COLO829 (cell line): ENCODE results near the gene OR56A3.
"Not testable (repeated sequence)": the region's sequence is repeated elsewhere in the genome, so short reads cannot be mapped to it uniquely, and the experiment has no call there.

Experiments
- DNase-seq: peaks from one replicate; pipeline ENCODE4 v3.0.0; 2012; ENCODE audit warnings: low spot score

Gene OR56A3, protein sequence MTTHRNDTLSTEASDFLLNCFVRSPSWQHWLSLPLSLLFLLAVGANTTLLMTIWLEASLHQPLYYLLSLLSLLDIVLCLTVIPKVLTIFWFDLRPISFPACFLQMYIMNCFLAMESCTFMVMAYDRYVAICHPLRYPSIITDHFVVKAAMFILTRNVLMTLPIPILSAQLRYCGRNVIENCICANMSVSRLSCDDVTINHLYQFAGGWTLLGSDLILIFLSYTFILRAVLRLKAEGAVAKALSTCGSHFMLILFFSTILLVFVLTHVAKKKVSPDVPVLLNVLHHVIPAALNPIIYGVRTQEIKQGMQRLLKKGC

DNA sequence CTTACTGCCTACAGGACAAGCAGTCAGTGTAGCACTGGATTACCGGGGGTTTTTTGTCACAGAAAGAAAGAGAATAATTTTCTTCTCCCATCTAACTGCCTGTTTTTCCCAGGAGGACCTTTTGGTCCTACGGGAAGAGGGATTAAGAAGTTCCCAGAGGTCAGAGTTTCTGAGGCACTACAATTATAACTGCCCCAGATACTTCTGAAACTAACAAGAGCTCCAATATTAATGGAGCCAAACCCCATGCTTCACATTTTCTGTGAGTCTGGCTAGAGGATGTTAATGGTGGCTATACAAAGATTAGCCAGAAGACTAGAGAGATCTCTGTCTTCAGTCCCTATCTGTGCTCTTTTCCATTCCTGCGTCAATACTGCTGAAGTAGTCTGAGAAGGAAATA lies at the start of gene OR56A3:
Gene OR56A3 (plus strand): TSS at position 301 of the 400 bp plus-strand sequence. CDS start 5,096 bp downstream, outside the sequence.
- DNase-seq: no peak

DNA sequence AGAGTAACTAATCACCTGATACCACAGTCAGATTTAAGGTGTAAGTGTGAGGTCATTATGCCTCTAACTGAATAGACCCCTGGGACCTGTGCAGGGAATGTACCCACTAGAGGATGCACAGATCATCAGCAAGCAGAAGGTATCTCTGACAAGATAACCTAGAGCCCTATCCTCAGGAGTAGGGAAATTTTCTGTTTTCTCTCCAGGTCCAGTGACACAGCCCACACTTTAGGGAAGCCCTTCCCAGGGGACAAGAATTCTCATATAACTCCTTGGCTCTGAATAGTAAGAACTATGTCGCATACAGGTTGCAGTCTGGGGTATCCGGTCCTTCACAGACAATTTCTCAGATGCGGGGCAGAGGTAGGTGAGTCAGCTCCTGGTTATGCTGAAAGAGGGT lies 49.1 kb upstream of the OR56A3 start, which contains the start of gene OR52E5:
Gene OR52E5 (plus strand): TSS at position 301 of the 400 bp plus-strand sequence. CDS start 7,569 bp downstream, outside the sequence.
- DNase-seq: no peak

DNA sequence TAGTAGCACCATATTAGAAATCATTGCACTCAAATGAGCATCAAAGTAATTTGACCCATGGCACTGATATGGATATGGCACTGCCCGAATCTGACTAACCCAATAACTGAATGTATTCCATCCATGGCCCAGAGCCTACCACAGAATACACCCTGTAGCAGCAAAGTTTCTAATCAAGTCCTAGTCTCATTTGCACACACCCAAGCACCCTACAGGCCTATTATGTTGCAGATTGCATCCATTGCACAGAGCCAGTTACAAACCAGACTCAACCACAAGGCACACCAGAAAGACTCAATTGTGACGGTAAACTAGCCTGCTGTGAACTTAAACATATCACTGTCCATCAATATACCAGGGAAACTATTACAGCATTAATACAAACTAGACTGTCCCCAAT lies 42.5 kb upstream of the OR56A3 start:
- no peak for DNase-seq

DNA sequence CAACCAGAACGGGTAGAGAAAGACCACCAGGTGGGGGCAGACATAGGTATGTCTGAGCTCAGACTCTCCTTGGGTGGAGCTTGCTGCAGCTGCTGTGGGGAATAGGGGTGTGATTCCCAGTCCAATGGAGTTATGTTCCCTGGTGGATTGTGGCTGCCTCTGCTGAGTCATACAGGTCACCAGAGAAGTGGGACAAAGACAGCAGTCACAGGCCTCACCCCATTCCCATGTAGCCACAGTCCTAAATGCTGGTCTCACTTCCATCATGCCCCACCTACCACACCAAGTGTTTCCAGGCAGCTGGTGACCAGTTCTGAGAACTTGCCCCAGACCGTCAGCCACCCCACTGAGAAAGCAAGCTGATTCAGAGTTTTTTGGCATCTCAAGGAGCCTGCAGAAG lies 31.5 kb upstream of the OR56A3 start:
- no peak for DNase-seq

DNA sequence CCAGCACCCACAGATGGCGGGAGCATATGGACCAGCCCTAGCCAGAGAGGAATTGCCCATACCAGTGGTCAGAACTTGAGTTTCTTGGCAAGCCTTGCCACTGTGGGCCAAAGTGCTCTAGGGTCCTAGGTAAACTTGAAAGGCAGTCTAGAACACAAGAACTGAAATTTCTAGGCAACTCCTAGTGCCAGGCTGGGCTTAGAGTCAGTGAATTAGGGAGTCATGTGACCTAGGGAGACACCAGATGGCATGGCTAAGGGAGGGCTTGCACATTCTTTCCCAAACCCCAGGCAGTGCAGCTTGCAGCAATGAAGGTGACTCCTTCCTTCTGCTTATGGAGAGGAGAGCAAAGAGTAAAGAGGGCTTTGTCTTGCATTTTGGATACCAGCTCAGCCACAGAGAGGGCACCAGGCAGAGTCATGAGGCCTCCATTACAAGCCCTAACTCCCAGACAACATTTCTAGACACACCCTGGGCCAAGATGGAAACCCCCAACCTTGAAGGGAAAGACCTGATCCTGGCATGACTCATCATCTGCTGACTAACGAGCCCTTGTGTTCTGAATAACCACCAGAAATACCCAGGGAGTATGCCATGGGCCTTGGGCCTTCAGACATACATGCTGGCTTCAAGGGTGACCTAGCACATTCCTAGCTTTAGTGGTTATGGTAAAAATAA lies 19.2 kb upstream of the OR56A3 start:
- no peak for DNase-seq

DNA sequence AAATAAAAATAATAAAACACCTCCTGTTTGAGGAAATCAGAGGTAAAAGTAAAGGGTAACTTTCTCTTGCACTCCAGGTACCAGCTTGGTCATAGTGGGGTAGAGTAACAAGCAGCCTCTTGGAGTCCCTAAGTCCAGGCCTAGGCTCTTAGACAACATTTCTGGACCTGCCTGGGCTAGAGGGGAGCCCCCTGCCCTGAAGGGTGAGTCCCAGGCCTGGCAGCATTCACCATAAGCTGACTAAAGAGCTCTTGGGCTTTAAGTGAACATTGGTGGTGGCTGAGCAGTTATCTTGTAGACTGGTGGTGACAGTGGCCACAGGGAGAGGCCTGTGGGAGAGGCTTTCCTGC lies 18.6 kb upstream of the OR56A3 start:
- DNase-seq: no peak

DNA sequence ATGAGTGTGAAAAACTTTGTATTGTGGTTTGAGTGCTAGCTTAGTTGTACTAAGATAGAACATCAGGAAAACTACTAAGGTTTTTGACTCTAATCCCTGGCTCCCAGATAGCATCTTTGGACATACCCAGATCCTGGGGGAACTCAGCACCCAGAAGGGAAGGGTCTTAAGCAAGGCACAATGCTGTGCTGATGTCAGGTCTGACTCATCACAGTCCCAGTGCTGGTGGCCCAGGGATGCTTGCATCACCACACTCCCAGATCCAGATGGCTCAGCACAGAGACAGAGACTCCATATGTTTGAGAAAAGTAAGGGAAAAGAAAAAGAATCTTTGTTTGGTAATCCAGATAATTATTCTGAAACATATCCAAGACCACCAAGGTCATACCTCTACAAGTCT lies 18.3 kb upstream of the OR56A3 start:
- no peak for DNase-seq

DNA sequence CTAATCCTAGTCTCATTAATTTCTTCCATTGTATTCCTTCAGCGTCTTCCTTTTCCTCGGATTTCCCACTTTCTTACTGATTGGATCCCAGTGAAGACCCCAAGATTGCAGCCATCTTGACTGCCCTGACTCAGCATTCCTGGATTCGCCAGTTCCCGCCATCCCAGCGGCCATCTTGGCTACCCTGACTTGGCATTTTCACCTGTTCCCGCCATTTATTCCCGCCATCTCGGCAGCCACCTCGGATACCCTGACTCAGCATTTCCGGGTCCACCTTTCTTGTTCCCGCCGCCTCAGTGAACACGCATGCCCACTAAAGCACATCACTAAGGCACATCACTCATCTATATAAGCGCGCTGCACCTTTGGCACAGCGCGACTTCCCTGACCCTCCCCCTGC lies 13.8 kb upstream of the OR56A3 start:
- DNase-seq: no peak

DNA sequence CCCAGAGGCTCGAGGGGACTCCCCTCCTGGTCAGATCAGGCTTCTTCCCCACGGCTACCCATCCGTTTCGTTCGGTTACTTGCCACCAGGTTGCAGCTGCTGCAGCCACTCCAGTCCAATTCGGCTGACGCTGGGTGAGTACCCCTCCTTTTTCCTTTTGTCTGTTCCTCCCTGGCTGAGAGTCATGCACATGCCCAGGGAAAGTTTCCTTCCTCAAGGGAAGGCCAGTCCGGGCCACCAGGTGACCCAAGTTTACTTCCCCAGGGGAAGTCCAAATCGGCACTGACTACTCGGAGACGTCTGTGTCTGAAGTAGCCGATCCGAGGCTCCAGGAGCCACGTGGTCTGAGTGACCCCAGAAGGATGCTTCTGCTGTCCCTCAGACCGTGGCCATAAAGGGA lies 13.2 kb upstream of the OR56A3 start:
- DNase-seq: no peak

DNA sequence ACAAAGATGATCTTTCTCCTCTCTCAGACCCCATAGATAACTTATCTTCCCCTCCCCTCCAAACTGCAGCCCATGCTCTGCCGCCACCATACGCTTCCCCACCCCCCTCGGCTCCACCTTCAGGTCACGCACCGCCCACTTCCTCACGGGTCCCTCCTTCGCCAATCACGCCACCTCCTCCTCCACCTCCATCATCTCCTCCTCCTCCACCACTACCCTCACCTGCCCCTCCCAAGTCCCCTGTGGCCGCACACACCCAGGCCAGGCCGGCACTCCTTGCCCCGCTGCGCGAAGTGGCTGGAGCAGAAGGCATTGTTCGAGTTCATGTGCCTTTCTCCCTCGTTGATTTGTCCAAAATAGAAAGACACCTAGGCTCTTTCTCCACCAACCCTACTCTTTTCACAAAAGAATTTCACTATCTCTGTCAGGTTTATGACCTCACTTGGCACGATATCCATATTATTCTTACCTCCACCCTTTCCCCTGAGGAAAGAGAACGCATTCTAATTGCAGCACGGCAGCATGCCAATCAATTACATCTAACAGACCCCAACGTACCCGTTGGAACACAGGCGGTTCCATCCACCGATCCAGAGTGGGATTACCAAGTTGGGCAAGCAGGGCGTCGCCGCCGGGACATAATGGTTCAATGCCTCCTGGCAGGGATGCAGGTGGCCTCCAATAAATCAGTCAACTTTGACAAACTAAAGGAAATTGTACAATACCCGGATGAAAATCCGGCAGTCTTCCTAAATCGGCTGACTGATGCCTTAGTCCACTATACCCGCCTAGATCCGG lies 12.3 kb upstream of the OR56A3 start:
- DNase-seq: no peak

DNA sequence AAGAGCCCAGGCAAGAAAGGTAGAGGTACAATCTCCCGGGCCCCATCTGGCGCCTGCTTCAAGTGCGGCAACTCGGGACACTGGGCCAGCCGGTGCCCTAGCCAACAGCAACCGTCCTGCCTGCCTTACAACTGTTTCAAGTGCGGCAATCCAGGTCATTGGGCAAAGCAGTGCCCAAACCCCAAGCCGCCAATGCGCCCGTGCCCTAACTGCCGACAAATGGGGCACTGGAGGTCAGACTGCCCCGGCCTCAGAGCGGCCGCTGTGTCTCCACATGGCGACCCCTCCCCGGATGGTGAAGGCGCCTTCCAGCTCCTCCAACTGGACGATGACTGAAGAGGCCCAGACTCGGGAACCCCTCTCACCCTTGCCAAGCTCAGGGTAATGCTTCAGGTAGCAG lies 11.4 kb upstream of the OR56A3 start:
- DNase-seq: no peak

DNA sequence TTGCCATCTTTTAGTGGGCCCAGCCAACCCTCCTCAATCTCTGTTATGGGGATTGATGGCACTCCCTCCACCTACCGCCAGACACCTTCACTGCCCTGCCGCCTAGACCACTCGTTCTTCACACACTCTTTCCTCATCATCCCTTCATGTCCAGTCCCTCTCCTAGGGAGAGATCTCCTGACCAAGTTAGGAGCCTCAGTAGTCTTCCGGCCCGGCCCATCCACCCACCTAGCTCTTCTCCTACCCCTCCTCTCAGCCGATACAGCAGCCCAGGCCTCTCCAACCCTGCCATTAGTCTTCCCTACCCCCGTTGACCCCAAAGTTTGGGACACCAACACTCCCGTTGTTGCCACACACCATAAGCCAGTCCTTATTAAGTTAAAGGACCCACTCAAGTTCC lies 11.0 kb upstream of the OR56A3 start:
- no peak for DNase-seq

DNA sequence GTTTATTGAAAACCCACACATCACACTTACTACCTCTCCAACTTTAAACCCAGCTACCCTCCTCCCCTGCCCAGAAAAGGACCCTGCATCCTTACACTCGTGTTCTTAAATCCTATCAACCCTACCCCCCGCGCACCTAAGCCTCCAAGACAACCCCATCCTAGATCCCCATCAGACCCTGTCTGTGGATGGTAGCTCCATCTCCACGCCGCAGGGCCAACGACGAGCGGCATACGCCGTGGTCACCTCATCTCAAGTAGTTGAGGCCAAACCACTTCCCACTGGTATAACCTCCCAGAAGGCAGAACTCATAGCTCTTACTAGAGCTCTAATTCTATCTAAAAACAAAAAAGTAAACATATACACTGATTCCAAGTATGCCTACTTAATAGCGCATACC lies 9.4 kb upstream of the OR56A3 start:
- no peak for DNase-seq

DNA sequence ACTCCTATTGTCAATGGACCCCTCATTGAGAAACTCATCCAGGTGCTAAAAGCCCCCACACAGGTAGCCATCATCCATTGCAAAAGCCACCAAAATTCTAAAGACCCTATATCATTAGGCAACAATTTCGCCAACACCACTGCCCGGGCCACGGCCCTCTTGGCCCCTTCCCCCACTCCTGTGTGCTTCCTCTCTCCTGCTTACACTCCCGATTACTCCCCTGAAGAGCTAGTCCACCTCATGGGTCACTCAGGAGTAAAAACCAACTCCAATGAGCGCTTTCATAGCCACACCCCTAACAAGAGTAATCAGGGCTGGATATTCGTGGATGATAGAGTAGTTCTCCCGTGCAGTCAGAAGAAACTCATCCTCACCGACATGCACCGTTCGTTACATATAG lies 8.9 kb upstream of the OR56A3 start:
- DNase-seq: no peak

DNA sequence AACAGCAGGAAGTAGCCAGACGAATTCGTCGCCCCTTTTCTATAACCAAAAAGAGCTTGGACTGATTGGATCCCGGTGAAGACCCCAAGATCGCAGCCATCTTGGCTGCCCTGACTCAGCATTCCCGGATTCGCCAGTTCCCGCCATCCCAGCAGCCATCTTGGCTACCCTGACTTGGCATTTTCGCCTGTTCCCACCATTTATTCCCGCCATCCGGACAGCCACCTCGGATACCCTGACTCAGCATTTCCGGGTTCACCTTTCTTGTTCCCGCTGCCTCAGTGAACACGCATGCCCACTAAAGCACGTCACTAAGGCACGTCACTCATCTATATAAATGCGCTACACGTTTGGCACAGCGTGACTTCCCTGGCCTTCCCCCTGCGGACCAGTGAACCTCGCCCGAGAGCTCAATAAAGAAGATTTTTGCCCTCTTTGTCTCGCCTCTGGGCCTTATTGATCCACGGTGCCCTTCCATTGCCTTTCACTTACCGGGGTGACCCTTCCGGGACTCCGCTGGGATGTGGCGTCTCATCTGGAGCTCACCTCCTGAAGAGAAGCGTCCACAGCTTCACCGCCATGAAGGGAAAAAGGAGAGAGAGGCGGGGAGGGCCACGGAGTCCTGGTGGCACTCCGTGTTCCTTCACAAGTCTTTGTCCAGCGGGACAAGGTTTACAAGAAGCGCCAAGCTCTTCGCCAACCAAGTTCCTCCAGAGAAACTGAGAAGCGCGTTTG lies 4.0 kb upstream of the OR56A3 start:
- DNase-seq: no peak

DNA sequence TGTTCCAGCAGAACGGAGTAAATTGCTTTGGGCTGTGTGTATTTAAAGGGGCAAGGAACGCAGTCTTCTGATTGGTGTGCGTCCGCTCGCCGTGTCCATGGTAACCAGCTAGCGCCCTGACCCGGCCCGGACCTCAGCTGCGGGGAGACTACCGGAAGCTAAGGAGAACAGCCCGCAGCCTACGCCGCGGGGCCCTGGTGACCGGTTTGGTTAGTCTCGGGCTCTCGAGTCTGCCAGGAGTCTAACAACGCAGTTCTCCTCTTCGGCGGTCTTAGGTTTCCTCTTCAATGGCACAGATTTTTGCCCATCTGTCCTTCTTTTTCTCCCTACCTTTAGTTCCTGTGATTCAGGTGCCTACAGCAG lies 3.5 kb upstream of the OR56A3 start:
- no peak for DNase-seq

DNA sequence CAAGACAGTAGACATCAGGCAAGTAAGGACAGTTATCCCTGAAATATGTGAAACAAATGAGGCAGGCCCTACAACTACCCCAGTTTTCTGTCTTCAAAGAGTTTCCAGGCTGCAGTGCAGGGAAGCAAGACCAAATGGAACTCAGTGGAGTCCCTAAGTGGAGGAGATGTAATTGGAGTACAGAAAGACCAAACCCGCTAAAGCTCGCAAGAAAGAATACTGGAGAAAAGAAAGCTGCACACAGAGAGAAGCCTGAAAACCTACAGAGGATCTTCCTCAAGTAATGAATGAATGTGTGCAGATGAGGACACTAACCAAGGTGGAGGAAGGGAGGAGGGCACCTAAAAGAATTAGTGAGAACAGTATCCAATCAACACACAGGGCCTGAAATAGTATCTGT lies 1.3 kb upstream of the OR56A3 start:
- DNase-seq: no peak

DNA sequence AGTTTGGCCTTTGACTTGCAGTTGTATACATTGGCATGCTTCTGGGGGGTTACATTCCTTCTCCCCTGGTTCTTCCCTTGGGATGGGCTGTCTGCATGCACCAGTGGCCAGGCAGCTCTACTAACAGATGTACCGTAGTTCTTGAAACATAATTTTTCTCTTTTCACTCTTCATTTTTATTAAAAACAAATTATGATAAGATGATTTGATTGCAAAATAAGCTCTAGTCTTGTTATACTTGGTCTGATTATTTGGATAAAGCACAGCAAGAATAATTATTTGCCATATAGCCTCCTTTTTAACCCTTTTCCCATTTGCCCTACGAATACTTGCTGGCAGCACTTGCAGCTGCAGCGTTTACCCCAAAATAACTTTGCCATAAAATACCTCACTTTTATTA lies 13.5 kb downstream of the OR56A3 start:
- DNase-seq: no peak

DNA sequence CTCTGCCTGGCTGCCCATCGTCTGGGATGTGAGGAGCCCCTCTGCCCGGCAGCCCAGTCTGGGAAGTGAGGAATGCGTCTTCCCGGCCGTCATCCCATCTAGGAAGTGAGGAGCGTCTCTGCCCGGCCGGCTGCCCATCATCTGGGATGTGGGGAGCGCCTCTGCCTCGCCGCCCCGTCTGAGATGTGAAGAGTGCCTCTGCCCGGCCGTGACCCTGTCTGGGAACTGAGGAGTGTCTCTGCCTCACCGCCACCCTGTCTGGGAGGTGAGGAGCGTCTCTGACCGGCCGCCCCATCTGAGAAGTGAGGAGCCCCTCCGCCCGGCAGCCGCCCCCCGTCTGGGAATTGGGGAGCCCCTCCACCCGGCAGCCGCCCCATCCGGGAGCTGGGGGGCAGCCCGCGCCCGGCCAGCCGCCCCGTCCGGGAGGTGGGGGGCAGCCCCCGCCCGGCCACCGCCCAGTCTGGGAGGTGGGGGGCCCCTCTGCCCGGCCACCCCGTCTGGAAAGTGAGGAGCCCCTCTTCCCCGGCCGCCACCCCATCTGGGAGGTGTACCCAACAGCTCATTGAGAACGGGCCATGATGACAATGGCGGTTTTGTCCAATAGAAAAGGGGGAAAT lies 18.8 kb downstream of the OR56A3 start:
- DNase-seq: not testable (repeated sequence)

DNA sequence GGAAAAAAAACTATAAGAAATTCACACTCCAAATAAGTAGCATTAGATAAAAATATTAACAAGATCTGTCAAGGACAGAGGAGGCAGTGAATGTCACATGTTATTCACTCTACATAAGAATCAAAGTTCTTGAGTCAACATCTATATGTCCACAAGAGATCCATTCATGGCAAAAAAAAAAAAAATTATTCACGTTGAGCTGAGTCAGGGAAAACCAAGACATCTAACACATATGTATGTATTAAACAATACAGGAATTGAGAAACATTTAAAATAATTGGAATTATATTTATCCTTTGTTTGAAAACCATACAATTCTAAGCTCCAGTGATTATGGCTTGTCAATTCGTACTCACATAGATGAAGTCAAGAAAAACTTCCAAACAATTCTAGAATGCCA lies 24.9 kb downstream of the OR56A3 start:
- DNase-seq: no peak

DNA sequence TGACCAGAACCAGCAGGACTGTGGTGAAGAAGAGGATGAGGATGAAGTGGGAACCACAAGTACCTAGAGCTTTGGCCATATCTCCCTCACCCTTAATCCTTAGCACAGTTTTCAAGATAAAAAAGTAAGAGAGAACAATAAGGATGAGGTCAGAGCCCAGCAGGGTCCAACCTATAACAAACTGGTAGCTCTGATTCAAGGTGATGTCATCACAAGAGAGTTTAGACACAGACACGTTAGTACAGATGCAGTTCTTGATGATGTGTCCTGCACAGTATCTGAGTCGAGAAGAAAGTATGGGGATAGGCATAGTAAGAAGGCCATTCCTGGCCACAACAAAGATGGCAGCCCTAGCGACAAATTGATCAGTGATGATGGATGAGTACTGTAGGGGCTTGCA lies 25.7 kb downstream of the OR56A3 start:
- DNase-seq: no peak

DNA sequence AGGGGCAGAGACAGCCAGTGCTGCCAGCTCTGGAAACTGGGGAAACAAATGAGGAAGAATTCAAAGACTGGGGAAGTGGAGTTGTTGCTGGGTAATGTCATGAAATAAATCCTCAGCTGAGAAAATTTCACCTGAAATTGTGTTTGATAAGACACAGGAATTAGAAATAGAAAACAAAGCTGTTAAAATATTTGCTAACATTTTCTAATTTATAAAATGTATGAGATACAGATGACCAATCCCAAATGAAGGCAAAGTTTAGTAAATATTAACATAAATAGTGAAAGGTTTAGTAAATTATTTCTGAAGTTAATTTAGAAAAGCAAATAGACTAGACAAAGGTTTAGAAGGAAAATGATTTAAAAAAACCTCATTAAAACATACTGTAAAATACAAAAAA lies 26.3 kb downstream of the OR56A3 start, which contains the start of gene OR56A5:
Gene OR56A5 (minus strand): TSS at position 101 of the 400 bp plus-strand sequence. CDS start 0 bp downstream, at position 101.
- DNase-seq: no peak
